Right lung (tissue), 5 donors: ENCODE results near the gene FGD5. TPM values are rescaled to one million over a fixed set of nuclear protein-coding genes. Genes with fewer than 3 reads are reported as not detected.

Experiments
- DNase-seq, 2 donors: peaks; one replicate each; pipeline ENCODE4 v3.0.0-alpha.2; 2013
- polyA plus RNA-seq, 5 donors: library from polyadenylated mRNA; unstranded; fragments of 120-200 nt; gene quantifications; one replicate each; pipeline versions ENCODE4 v1.2.1 to v1.2.3, GENCODE V29; 2013; ENCODE audit warnings: inconsistent platforms in 1 of 5, low replicate concordance in 1 of 5; ENCODE audit not compliant: insufficient read length in 5 of 5, insufficient read depth in 1 of 5

FGD5 gene
- polyA plus RNA-seq, 5 donors = 30.3 to 44.7 (median 37.8) TPM

DNA sequence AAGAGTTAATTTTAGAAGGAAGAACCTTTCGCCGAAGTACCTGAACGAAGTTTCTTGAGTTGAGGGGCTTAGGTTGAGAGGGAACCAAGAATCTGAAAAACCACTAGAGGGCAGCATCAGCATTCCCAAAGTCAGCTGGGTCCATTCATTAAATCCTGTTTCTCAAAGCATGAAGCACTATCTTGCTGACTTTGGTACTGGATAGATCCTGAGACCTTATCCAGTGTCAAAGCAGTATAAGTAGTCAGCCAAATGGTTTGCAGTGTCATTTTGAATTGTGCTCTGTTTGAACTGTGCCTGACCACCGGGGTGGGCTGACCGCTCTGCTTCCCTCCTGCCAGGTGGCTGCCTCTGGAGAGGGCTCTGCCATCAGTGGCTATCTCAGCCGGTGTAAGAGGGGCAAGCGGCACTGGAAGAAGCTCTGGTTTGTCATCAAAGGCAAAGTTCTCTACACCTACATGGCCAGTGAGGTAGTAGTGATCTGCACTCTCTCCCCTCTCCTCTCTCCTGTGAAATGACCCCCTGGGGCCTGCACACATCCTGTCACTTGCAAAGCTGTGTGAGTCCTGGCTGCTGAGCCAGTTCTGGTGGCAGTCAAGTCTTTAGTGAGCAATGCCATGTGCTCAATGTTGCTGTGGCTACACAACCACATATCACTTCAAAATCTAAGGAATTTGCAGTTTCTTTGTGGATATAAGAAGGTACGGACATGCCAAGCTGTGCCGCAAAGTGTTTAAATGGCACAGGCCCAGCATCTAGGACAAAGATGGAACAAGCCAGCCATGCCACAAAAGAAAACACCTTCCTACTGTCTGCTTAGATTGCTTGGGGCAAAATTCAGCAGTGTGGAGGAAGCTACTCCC lies 107.2 kb downstream of the FGD5 start:
- peak in 1 of 2 donors; percentile 46 for DNase-seq

GRCh38 chr3:14926592-14926991 lies 107.8 kb downstream of the FGD5 start:
- no peak for DNase-seq

DNA sequence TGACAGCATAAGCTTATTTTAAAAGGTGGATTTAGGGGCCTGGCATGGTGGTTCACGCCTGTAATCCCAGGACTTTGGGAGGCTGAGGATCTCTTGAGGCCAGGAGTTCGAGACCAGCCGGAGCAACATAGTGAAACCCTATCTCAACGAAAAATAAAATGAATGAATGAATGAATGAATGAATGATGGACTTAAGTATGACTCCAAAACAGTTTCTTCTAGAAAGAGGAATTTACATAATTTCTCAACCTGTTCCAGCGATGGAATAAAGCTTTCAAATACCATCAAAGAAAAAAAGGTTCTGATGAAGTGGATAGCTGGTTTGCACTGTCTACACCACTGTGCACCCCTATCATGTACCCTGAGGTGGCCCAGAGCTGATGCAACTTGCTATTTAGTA lies 108.5 kb downstream of the FGD5 start:
- no peak for DNase-seq

DNA sequence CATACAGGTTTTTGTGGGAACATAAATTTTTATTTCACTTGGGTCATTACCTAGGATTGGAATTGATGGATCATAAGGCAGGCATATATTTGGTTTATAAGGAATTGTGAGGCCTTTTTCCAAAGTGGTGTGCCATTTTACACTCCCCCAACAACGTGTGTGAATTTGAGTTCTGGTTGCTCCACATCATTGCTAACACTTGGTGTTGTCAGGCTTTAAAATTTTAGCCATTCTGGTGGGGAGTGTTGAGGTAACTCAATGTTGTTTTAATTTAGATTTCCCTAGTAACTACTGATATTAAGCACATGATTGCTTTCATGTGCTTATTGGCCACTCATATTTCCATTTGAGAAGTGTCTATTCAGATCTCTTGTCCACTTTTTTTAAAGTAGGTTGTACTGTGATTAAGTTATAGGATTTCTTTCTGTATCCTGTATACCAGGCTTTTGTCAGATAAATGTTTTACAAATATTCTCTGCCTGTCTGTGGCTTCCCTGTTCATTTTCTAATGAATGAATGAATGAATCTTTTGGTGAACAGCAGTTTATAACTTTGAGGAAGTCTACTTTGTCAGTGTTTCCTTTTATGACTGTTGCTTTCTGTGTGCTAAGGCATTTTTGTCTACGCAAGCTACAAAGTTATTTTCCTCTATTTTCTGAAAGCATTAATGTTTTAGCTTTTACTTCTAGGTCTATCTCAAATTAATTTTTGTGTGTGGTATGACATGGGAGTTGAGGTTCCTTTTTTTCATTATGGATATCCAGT lies 110.7 kb downstream of the FGD5 start:
- DNase-seq = no peak

- no peak for DNase-seq
Observed at GRCh38 chr3:14933820-14934425, 115.2 kb downstream of the FGD5 start.

GRCh38 chr3:14935592-14936345 lies 117.0 kb downstream of the FGD5 start:
- DNase-seq = no peak

- DNase-seq = no peak
Observed at GRCh38 chr3:14938954-14939353, 120.2 kb downstream of the FGD5 start.

DNA sequence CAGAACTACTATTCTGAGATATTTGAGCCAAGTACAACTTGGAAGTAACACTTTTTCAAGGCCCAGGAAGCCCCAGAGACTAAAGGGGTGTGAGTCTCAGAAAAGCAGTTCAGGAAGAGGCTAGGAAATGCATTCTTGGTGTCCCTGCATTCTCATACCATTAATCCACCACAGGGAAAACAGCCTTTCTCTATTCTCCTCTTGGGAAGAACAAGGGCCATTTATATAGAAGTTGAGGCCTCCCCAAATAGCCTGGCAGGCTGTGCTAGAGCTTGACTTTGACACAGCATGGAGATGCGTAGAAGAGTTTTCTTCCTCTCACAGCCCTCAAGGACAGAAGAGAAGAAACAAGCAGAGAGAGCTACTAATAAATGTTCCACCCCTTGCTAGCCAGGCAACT lies 123.1 kb downstream of the FGD5 start:
- DNase-seq = no peak

DNA sequence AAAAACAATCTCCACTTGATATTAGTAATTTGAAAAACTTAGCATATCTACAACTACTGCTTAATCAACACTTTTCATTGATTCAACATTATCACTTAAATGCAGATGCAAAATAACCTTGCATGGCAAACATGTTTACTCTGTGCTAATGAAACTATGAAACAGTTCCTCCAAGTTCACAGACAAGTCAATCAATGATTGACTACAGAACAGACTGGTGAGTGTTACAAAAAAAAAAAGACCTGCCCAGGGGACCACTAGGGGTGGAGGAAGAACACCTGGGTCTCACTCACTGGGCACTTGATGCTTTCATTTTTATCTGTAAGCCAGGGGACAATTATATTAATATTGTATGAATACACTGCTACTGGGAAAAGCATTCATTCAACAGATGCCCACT lies 124.3 kb downstream of the FGD5 start:
- no peak for DNase-seq

DNA sequence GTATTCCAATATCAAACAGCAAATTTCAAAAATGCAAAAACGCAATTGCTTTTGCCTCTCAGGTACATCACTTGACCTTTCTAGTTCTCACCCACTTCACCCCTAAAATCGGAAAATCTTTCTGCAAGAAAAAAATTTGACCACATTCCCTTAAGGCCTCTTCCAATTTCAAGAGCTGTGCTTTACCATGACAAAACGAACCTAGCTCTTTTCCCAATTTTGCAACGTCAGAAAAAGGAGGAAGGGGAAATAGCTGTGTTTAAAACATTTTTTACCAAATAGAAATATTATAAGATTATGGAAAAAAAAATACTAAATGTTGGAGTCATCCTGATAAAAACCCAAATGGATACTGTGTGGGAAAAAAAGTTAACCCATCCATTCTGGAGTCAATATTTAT lies 127.5 kb downstream of the FGD5 start:
- no peak for DNase-seq

- no peak for DNase-seq
Observed at GRCh38 chr3:14946739-14947099, 128.0 kb downstream of the FGD5 start.

GRCh38 chr3:14947100-14947885 lies 128.5 kb downstream of the FGD5 start, which contains the start of gene NR2C2:
Gene NR2C2 (plus strand): TSS chr3:14947583. CDS start chr3:15003915, 56,332 bp downstream.
- DNase-seq = peak; percentile 80 to 83

DNA sequence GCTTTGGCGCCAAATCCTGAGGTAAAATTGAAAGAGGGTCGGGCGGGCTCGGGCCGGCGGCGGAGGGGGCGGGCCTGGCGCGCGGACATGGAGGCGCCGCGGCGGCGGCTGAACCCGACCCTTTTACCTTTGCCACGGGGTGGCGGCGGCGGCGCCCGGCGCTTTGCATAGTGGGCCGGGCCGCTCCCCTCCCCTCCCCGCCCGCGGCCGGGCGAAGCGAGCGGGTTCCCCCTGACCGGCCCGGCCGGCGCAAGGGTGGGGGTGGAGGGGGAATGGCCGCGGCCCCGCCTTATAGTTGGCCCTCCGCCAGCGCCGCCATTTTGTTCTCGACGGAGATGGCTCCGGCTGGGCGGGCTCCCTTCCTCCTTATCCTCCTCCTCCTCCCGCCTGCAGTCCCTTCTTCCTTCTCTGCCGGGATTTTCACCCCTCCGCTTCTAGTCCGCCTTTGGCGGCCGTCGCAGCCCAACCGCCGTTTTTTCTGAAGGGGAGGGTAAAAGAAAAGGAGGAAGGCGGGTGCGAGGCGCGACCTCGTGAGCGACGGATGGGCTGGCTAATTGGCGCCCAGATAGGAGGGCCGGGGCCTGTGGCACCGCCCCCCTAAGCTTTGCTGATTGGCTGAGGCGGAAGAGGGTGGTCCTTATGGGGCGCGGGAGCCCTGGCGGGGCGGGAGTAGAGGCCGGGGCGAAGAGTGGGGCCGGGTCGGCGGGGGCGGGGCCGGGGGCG lies 129.3 kb downstream of the FGD5 start:
- DNase-seq = peak; percentile 99

DNA sequence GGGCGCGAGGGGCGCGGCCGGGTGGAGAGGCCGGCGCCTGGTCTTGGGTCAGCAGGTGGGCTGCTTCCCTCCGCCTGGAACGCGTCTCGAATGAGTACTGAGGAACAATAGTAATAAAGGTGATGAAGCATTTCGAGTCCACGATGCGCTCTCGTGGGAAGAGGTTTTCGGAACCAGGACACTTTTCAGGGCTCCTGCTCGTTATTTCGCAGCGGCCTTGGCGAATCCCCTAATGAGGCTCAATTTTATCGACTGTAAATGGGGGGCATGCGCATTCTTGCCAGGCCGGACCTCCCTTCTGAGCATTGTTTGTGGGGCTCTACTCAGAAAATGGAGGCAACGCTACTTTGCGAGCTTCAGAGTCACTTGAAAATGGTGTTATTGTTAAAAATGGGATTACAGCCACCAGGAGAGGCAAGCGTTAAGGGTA lies 129.9 kb downstream of the FGD5 start:
- DNase-seq = no peak

DNA sequence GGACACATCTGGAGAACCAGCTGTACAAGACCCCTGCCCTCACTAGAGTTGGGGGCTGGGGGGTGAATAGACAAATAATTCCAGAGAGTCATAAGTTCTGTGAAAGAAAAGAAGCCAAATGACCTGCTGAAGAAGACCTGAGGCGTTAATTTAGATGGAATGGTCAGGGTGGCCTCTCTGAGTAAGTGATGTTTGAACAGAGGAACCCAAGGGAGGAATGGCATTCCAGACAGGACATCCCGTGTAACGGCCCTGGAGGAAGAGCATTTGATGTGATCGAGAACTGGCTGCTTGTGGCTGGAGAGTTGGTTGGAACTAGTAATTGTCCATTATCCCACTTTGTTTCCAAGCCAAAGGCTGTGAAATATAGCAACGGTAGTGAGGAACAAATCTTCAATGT lies 130.4 kb downstream of the FGD5 start:
- no peak for DNase-seq

DNA sequence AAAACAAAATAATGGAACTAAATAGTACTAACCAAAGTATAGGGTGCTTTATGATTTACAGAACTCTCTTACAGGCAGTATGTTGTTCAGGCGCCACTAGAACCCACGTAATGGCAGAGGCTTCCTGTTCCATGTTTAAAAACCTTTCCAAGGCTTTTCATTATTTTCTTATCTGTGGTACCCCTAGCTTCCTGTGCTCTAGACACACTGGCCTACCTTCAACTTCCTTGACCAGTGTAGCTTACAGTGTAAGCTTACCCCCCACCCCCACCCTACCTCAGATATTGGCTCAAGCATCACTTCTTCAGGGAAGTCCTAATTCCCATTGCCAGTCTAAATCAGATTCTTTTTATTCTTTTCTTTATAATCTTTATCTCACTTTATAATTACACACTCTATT lies 131.5 kb downstream of the FGD5 start:
- no peak for DNase-seq

- no peak for DNase-seq
Observed at GRCh38 chr3:14957153-14957552, 138.4 kb downstream of the FGD5 start.

- no peak for DNase-seq
Observed at GRCh38 chr3:14957925-14958324, 139.2 kb downstream of the FGD5 start.

GRCh38 chr3:14959359-14959943 lies 140.7 kb downstream of the FGD5 start:
- DNase-seq = no peak

GRCh38 chr3:14962762-14963161 lies 144.0 kb downstream of the FGD5 start:
- DNase-seq = no peak
